NCI-H2029 (cell line): ENCODE measurements around the gene CGB8.
"Not testable (repeated sequence)": the region's sequence is repeated elsewhere in the genome, so short reads cannot be mapped to it uniquely, and the experiment has no call there.

Experiments used
- DNase-seq: peaks from one replicate; lab custom pipeline; 2025; lab: John Stamatoyannopoulos, UW

Gene CGB8

GRCh38 chr19:49064768-49065611 is 16.1 kb upstream of the CGB8 start, which contains the start of gene NTF4:
NTF4 (minus strand) TSS chr19:49064818; CDS start chr19:49061997, 2,821 bp downstream.
- DNase-seq = no peak

GRCh38 chr19:49064029-49064629 is 15.2 kb upstream of the CGB8 start:
- no peak for DNase-seq

GRCh38 chr19:49061445-49061844 is 12.5 kb upstream of the CGB8 start:
- no peak for DNase-seq

- no peak for DNase-seq
Measured at GRCh38 chr19:49061000-49061399, 12.1 kb upstream of the CGB8 start.

- DNase-seq = no peak
Measured at GRCh38 chr19:49059053-49059452, 10.1 kb upstream of the CGB8 start.

- no peak for DNase-seq
Measured at GRCh38 chr19:49058562-49058961, 9.7 kb upstream of the CGB8 start.

GRCh38 chr19:49057636-49058234 is 8.8 kb upstream of the CGB8 start, which contains the start of gene CGB7:
CGB7 (minus strand) TSS chr19:49057749; CDS start chr19:49055375, 2,374 bp downstream.
- DNase-seq = peak; percentile 25

GRCh38 chr19:49056902-49057596 is 8.1 kb upstream of the CGB8 start:
- DNase-seq = not testable (repeated sequence)

GRCh38 chr19:49056101-49056901 is 7.4 kb upstream of the CGB8 start:
- DNase-seq = no peak

GRCh38 chr19:49050376-49051033 is 1.6 kb upstream of the CGB8 start:
- DNase-seq = not testable (repeated sequence)

GRCh38 chr19:49049834-49050233 is 923 bp upstream of the CGB8 start:
- DNase-seq = not testable (repeated sequence)

- not testable (repeated sequence) for DNase-seq
Measured at GRCh38 chr19:49043548-49043947, 5.4 kb downstream of the CGB8 start, which contains the start of gene CGB5. CGB5 (plus strand) TSS chr19:49043848; CDS start chr19:49044210, 362 bp downstream.

GRCh38 chr19:49042666-49043065 is 6.2 kb downstream of the CGB8 start:
- not testable (repeated sequence) for DNase-seq

- DNase-seq = no peak
Measured at GRCh38 chr19:49042177-49042576, 6.7 kb downstream of the CGB8 start.

GRCh38 chr19:49039736-49040135 is 9.2 kb downstream of the CGB8 start:
- not testable (repeated sequence) for DNase-seq

GRCh38 chr19:49038557-49039276 is 10.2 kb downstream of the CGB8 start:
- not testable (repeated sequence) for DNase-seq

- DNase-seq = not testable (repeated sequence)
Measured at GRCh38 chr19:49038111-49038510, 10.8 kb downstream of the CGB8 start.

GRCh38 chr19:49036815-49037214 is 12.1 kb downstream of the CGB8 start, which contains the start of gene CGB1:
CGB1 (minus strand) TSS chr19:49036895; CDS start chr19:49036711, 184 bp downstream.
- peak; percentile 15 for DNase-seq

- DNase-seq = peak; percentile 30
Measured at GRCh38 chr19:49031642-49032301, 17.1 kb downstream of the CGB8 start, which contains the start of gene CGB2. CGB2 (plus strand) TSS chr19:49031890; CDS start chr19:49032096, 206 bp downstream.
